Epidermal melanocyte (primary cell): ENCODE measurements around the gene TRIM17.

Source experiments
- DNase-seq: peaks from one replicate; pipeline ENCODE4 v3.0.0; 2011; ENCODE audit warnings: low spot score; ENCODE audit not compliant: insufficient read length

TRIM17 gene

GRCh38 chr1:228402641-228403025, 14.0 kb downstream of the TRIM17 start:
- no peak for DNase-seq

- no peak for DNase-seq
Observed at GRCh38 chr1:228401782-228402640, 14.7 kb downstream of the TRIM17 start.

- no peak for DNase-seq
Observed at GRCh38 chr1:228400692-228401454, 15.8 kb downstream of the TRIM17 start.

GRCh38 chr1:228400237-228400651, 16.4 kb downstream of the TRIM17 start:
- no peak for DNase-seq

GRCh38 chr1:228399531-228400236, 17.0 kb downstream of the TRIM17 start:
- no peak for DNase-seq

- no peak for DNase-seq
Observed at GRCh38 chr1:228398741-228399461, 17.8 kb downstream of the TRIM17 start.

- no peak for DNase-seq
Observed at GRCh38 chr1:228397966-228398365, 18.7 kb downstream of the TRIM17 start.

- no peak for DNase-seq
Observed at GRCh38 chr1:228396770-228397662, 19.6 kb downstream of the TRIM17 start.

- no peak for DNase-seq
Observed at GRCh38 chr1:228394571-228395394, 21.9 kb downstream of the TRIM17 start.

- no peak for DNase-seq
Observed at GRCh38 chr1:228393811-228394570, 22.7 kb downstream of the TRIM17 start.

- DNase-seq: no peak
Observed at GRCh38 chr1:228393268-228393701, 23.4 kb downstream of the TRIM17 start.

- no peak for DNase-seq
Observed at GRCh38 chr1:228392111-228392936, 24.3 kb downstream of the TRIM17 start.

- no peak for DNase-seq
Observed at GRCh38 chr1:228391411-228392020, 25.1 kb downstream of the TRIM17 start.

GRCh38 chr1:228390649-228391048, 26.0 kb downstream of the TRIM17 start:
- no peak for DNase-seq

GRCh38 chr1:228387321-228387720, 29.3 kb downstream of the TRIM17 start:
- DNase-seq: no peak

GRCh38 chr1:228385232-228385631, 31.4 kb downstream of the TRIM17 start:
- DNase-seq: no peak

- no peak for DNase-seq
Observed at GRCh38 chr1:228383773-228384172, 32.9 kb downstream of the TRIM17 start.
